NCI-H146 treated with DMSO at 0.1 percent for 48 hours (cell line): ENCODE results near the gene TUBB.
"Not testable (repeated sequence)": the region's sequence is repeated elsewhere in the genome, so short reads cannot be mapped to it uniquely, and the experiment has no call there.

Experiments used
- DNase-seq: peaks from one replicate; lab custom pipeline; 2025; ENCODE audit not compliant: unreplicated experiment; lab: John Stamatoyannopoulos, UW

Gene TUBB

GRCh38 chr6:30717845-30718720 lies 2.1 kb upstream of the TUBB start:
- DNase-seq = not testable (repeated sequence)

DNA sequence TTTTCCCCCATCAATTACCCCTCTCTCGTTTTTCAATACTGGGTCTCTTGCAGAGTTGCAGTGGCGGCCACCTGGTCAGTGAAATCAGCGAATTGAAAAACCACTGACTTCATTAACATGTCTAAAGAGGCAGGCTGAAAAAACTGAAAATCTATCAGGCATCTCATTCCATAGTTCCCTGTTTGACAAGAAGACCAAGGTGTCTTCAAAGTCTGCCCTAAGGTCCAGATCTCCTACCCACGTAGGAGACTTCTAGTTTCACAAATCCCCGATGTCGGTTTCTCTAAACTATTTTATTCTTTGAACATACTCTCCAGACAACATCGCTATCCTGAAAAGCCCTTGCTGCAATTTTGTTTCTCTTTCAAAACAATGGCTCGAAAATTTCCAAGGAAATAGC lies 796 bp upstream of the TUBB start:
- peak; percentile 50 for DNase-seq

DNA sequence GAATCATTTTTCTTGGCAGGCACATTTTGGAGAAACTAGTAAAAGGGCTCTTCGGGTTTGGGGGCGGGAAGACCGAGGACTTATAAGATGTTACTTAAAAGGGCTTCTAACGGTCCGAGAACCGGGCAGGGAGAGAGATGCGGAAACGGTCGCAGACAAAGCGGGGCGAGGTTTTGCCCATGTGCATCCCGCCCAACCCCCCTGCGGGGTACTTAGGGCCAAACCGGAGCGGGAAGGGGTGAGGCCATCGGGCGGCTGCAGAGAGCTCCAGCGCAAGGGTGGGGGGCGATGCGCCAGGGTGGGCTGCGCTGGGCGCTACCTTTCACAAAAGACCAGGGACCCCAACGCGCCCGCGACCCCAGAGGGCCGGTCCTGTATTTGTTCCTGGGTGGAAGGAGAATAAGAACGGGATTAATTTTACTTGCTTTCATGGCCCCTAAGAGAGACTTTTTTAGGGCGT lies 616 bp downstream of the TUBB start:
- peak; percentile 53 for DNase-seq

DNA sequence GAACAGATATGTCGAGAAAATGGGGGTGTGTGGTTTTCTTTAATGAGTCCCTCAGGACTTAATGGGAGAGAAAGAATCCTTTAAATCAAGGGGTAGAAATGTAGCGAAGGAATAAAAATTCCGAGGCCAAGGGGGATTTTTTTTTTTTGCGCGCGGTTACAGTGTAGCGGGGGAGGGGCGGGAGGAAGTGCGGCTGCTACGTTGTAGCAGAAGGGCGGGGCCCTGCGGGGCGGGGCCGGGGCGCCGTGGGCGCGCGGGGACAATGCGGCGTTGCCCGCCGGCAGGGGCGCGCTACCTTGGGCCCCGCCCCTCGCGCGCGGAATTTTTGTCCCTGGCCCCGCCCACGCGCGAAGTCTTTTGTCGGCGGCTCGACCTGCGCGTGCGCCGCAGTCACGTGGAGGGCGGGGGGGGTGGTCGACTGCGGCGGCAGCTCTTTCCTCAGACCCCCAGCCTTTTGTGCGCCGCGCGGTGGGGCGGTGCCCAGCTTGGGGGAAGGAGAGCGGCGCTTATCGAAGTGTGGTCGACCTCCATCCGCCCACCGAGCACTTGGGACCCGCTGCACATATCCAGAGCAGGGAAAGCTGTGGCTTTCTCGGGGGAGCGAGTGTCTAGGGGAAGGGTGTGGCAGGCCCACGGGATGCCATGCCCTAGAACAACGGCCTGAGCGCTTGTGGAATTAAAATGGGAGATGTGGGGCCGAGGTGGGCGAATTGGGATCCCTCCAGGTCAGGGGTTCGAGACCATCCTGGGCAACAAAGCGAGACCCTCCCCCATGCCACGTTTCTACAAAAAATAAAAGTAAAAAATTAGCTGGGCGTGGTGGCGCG lies 1.3 kb downstream of the TUBB start:
- peak; percentile 72 for DNase-seq

DNA sequence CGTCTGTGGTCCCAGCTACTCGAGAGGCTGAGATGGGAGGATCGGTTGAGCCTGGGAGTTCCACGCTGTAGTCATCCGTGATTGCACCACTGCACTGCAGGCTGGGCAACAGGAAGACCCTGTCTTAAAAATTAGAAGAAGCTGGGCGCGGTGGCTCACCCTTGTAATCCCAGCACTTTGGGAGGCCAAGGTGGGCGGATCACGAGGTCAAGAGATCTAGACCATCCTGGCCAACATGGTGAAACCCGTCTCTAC lies 1.8 kb downstream of the TUBB start:
- not testable (repeated sequence) for DNase-seq

GRCh38 chr6:30722280-30723112 lies 2.3 kb downstream of the TUBB start:
- DNase-seq = peak; percentile 37

DNA sequence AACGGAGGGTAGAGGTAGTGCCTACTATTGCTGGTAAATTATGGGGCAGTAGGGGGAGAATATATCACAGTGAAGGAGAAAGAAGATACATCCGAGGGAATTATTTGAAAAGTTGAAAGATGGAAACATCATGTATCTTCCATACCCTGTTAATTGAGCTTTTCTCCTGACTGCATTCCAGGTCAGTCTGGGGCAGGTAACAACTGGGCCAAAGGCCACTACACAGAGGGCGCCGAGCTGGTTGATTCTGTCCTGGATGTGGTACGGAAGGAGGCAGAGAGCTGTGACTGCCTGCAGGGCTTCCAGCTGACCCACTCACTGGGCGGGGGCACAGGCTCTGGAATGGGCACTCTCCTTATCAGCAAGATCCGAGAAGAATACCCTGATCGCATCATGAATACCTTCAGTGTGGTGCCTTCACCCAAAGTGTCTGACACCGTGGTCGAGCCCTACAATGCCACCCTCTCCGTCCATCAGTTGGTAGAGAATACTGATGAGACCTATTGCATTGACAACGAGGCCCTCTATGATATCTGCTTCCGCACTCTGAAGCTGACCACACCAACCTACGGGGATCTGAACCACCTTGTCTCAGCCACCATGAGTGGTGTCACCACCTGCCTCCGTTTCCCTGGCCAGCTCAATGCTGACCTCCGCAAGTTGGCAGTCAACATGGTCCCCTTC lies 3.1 kb downstream of the TUBB start:
- not testable (repeated sequence) for DNase-seq

DNA sequence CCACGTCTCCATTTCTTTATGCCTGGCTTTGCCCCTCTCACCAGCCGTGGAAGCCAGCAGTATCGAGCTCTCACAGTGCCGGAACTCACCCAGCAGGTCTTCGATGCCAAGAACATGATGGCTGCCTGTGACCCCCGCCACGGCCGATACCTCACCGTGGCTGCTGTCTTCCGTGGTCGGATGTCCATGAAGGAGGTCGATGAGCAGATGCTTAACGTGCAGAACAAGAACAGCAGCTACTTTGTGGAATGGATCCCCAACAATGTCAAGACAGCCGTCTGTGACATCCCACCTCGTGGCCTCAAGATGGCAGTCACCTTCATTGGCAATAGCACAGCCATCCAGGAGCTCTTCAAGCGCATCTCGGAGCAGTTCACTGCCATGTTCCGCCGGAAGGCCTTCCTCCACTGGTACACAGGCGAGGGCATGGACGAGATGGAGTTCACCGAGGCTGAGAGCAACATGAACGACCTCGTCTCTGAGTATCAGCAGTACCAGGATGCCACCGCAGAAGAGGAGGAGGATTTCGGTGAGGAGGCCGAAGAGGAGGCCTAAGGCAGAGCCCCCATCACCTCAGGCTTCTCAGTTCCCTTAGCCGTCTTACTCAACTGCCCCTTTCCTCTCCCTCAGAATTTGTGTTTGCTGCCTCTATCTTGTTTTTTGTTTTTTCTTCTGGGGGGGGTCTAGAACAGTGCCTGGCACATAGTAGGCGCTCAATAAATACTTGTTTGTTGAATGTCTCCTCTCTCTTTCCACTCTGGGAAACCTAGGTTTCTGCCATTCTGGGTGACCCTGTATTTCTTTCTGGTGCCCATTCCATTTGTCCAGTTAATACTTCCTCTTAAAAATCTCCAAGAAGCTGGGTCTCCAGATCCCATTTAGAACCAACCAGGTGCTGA lies 3.9 kb downstream of the TUBB start:
- not testable (repeated sequence) for DNase-seq

DNA sequence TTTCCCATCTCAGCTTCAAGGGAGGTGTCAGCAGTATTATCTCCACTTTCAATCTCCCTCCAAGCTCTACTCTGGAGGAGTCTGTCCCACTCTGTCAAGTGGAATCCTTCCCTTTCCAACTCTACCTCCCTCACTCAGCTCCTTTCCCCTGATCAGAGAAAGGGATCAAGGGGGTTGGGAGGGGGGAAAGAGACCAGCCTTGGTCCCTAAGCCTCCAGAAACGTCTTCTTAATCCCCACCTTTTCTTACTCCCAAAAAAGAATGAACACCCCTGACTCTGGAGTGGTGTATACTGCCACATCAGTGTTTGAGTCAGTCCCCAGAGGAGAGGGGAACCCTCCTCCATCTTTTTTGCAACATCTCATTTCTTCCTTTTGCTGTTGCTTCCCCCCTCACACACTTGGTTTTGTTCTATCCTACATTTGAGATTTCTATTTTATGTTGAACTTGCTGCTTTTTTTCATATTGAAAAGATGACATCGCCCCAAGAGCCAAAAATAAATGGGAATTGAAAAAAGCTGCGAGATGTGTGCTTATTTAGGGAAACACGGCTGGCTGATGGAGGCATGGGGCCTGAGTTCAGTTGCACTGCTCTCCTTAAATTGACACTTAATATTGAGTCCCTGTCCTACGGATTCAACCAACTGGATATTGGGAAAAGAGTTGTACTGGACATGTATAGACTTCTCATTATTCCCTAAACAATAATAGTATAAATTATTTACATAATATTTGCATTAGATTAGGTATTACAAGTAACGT lies 4.9 kb downstream of the TUBB start:
- DNase-seq = no peak

DNA sequence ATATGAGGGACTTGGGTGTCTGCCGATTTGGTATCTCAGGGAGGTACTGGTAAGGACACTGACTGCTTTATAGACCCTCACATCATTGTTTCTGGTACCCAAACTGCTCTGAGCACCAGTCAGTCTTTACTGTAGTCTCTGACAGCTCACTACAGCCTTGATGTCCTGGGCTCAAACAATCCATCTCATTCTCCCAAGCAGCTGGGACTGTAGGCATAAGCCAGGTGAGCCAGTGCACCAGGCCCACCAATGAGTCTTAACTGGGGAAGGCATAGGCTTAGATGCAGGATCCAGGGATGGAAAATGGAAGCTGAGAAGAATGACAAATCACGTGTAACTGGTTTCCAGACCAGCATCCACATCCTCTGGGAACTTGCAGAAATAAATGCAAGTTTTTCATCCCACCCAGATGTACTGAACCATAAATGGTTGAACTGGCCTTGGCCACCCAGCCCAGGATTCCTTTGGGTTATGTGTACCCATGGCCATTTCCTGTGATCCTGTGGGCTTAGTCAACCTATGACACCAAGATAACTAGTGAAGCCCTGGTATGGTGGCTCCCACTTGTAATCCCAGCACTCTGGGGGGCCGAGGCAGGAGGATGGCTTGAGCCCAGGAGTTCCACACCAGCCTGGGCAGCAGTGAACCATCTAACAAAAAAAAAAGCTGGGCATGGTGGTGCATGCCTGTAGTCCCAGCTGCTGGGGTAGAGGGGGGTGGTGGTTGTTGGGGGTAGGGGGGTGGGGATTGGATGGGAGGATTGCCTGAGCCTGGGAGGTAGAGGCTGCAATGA lies 5.8 kb downstream of the TUBB start:
- DNase-seq = no peak

- no peak for DNase-seq
Measured at GRCh38 chr6:30726506-30727413, 6.6 kb downstream of the TUBB start.

DNA sequence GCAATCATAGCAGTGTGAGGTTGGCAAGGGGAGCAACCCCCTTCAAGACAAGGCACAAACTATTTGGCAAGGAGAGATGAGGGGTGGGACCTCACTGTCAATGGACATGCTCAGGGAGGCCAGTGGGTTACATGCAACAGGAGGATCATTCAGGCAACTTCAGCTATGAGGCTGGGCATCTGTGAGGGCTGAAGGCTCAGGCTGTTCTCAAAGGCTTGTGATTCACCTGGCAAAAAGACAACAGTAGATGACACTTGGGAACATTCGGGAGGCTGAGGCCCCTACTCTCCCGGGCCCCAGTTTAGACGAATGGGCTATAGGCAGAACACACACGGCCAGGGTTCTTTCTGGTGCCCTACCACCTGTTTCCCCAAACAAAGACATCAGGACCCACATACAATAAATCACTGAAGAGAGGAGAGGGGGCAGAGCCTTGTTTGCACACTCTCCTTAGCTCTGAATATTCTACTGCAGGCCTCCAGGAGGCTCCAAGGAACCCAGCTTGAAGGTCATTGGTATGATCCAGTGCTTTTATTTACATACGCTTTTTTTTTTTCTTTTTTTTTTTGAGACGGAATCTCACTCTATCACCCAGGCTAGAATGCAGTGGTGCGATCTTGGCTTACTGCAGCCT lies 7.9 kb downstream of the TUBB start:
- DNase-seq = no peak

GRCh38 chr6:30730601-30731435 lies 10.7 kb downstream of the TUBB start:
- peak; percentile 73 for DNase-seq

- DNase-seq = no peak
Measured at GRCh38 chr6:30732237-30732943, 12.2 kb downstream of the TUBB start.

- DNase-seq = no peak
Measured at GRCh38 chr6:30735668-30736314, 15.6 kb downstream of the TUBB start.
